Transverse colon (tissue), 4 donors: Measurements from ENCODE around the gene HOXA3. TPM values are rescaled to one million over a fixed set of nuclear protein-coding genes. Genes with fewer than 3 reads are reported as not detected.

Experiments
- DNase-seq: peaks from one replicate; pipeline ENCODE4 v3.0.0-alpha.2; 2019
- H3K27ac ChIP-seq, 4 donors: fragments of 200-600 bp; sonication (generic); 2 replicates each; pipeline ENCODE4 v1.5.1; 2016 to 2018; ENCODE audit warnings: inconsistent platforms in 4 of 4
- H3K27me3 ChIP-seq: fragments of 200-600 bp; sonication (generic); 2 replicates; pipeline ENCODE4 v1.5.1; 2017; ENCODE audit warnings: inconsistent platforms
- H3K36me3 ChIP-seq, 4 donors: fragments of 200-600 bp; sonication (generic); 2 replicates each; pipeline ENCODE4 v1.5.1; 2017 to 2019; ENCODE audit warnings: inconsistent platforms in 4 of 4
- H3K4me1 ChIP-seq, 4 donors: fragments of 200-600 bp; sonication (generic); 2 replicates each; pipeline ENCODE4 v1.5.1; 2017 to 2020; ENCODE audit warnings: inconsistent platforms in 4 of 4
- H3K4me3 ChIP-seq, 4 donors: fragments of 200-600 bp; sonication (generic); 1 replicate in 1 of 4; 2 replicates in 3 of 4; pipeline versions ENCODE4 v1.5.1 to v1.6.1; 2017 to 2019; ENCODE audit warnings: inconsistent platforms in 4 of 4
- H3K9me3 ChIP-seq, 2 donors: fragments of 200-600 bp; sonication (generic); 2 replicates each; pipeline ENCODE4 v1.5.1; 2017 to 2019; ENCODE audit warnings: inconsistent platforms in 2 of 2
- CTCF ChIP-seq, 5 experiments: fragments of 200-600 bp in 3 of 5; fragments of 450-650 bp in 2 of 5; sonication (generic) in 3 of 5; IDR thresholded peaks; 1 replicate in 2 of 5; 2 replicates in 3 of 5; pipeline ENCODE4 v1.5.1; 2016 to 2017; ENCODE audit warnings: antibody characterized with exemption in 5 of 5, inconsistent platforms in 3 of 5, mild to moderate bottlenecking in 2 of 5, moderate library complexity in 1 of 5
- EP300 ChIP-seq: sonication (generic); formaldehyde crosslinking; IDR thresholded peaks from one replicate; pipeline ENCODE4 v1.6.1; 2017; ENCODE audit warnings: antibody characterized with exemption, low read depth
- POLR2A ChIP-seq: fragments of 450-650 bp; IDR thresholded peaks from one replicate; pipeline ENCODE4 v1.6.1; 2016; ENCODE audit warnings: antibody characterized with exemption, mild to moderate bottlenecking, moderate library complexity
- POLR2AphosphoS5 ChIP-seq, 3 donors: sonication (generic); formaldehyde crosslinking; IDR thresholded peaks; one replicate each; pipeline ENCODE4 v1.6.1; 2016; ENCODE audit warnings: antibody characterized with exemption in 3 of 3
- WGBS, 2 donors: methylation state at CpG; one replicate each; pipeline ENCODE4 v1.1.5; 2018; ENCODE audit warnings: low coverage in 1 of 2; 5-methylcytosine and 5-hydroxymethylcytosine counted together
- in situ Hi-C, 4 donors: fragments of 200-750 bp; cut with MboI; loops; one replicate each; pipeline versions ENCODE4 v1.15.0 to v1.15.1; 2017; ENCODE audit warnings: low sequenced_read_pairs in 3 of 4, low pct_ligation_motif_present in 1 of 4, low pct_unique_long_range_greater_than_20kb in 1 of 4
- intact Hi-C: fragments of 100-400 bp; cut with DNase I; formaldehyde crosslinking; loops from one replicate; pipeline ENCODE4 v1.15.1; 2023; ENCODE audit warnings: low total_unique reads
- total RNA-seq, 4 donors: library from RNA; depleted of rRNA; stranded (reverse); fragments of >200 nt; gene quantifications; one replicate each; pipeline ENCODE4 v1.1.0, GENCODE V29; 2016

The HOXA3 gene
- total RNA-seq, 4 donors from 2014 or later = 14.1 to 27.3 (median 15.7) TPM

DNA sequence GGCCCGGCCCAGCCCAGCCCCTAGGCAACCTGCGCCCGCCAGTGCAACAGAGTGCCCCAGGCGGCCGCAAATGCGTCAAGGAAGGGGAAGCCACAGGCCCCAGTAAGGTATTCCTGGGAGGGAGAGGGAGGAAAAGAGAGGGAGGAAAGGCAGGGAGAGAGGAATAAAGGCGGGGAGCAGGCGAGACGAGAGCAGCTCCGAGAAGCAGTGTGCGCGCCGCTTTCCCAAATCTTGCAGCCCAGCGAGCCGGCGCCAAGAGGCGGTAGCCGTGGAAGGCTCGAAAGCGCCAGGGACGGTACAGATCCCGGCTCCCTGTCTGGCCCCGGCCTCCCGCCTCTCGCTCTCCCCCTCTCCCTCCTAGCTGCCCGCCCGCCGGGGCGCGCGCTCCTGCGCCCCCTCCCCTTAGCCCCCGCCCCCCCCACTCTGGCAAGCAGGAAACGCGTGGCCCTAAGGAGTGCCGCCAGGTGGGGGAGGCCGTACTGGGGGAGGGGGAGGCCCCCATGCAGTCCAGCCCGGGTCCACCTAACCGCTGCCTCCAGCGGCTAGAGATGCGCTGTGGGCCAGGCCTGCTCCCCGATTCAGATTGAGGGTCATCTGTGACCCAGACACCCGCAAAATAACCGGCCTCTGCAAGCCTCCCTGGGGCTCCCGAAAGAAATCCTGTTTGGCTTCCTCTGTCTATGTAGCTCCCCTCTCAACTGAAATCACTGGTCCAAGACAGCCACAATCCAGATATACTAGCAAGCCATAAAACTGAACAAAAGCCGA lies 17.5 kb upstream of the HOXA3 start:
- WGBS, 2 donors = 0 to 14% methylated on average over 1 to 44 of the region's 46 CpGs
- no peaks in the 10 kb centered on the region for H3K9me3 ChIP-seq
- H3K4me1 ChIP-seq = peaks cover 0 to 37% (median 16%) of the 10 kb centered on the region in 4 donors
- in situ Hi-C loops = loop anchor here in 3 of 4 donors (25.0 kb wide), 3 partner anchors 808 to 1308 kb away; no protein-coding TSS in a partner anchor
- intact Hi-C loops = loop anchor here (10.0 kb wide), 1 partner anchor 1315 kb away; no protein-coding TSS in a partner anchor
- H3K27ac ChIP-seq = peak overlapping the region; percentile 95 to 99 (median 98)
- peaks cover 62% of the 10 kb centered on the region for H3K27me3 ChIP-seq
- no peaks in the 10 kb centered on the region for H3K36me3 ChIP-seq
- peak; percentile 28 for DNase-seq
- TF ChIP-seq EP300 (no peak), CTCF (IDR thresholded peaks at IDR 0.05) (no peak), POLR2AphosphoS5 (IDR thresholded peaks at IDR 0.05) (peak in 2 of 3 donors; percentile 28 to 48), POLR2A (peak; percentile 34)
- H3K4me3 ChIP-seq = peak overlapping the region; percentile 58 to 69 (median 64)

DNA sequence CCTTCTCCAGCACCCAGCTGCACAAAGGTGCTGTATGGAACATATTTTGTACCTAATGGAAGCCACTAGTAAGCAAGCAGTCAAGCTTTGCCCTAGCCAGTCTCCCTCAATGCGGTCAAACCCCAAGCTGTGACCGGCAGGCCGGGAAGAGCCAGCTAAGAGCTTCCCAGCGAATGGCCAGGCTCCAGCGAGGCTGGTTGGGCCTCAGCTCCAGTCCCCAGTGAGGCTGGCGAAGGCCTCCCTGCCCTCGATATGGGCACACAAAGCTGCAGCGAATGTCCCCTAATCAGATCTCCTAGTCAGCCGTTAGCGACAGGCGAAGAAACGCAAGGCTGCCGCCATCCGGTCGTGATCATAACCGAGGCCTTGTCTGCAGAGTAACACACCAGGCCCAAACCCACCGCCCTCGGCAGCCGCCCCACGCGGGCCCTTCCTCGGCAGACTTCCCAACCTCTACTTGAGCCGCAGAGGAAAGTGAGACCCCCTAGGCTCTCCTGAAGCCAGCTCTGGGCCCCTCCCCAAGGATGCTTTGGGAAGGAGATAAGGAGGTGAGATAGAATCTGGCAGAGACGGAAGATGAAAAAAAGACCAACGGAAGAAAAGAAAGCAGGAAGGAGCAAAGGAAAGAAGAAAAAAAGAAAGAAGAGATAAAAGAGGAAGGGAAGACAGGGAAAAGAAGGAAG lies 16.0 kb upstream of the HOXA3 start:
- TF ChIP-seq EP300 = no peak
- TF ChIP-seq POLR2A = no peak
- TF ChIP-seq POLR2AphosphoS5 (IDR thresholded peaks at IDR 0.05) = peak; percentile 9 to 67 (median 40)
- TF ChIP-seq CTCF (IDR thresholded peaks at IDR 0.05) = no peak
- peaks cover 0 to 30% (median 12%) of the 10 kb centered on the region in 4 donors for H3K4me1 ChIP-seq
- no peaks in the 10 kb centered on the region for H3K9me3 ChIP-seq
- no peak for DNase-seq
- no peaks in the 10 kb centered on the region for H3K36me3 ChIP-seq
- H3K4me3 ChIP-seq = peak overlapping the region; percentile 11 to 67 (median 60)
- peaks cover 49% of the 10 kb centered on the region for H3K27me3 ChIP-seq
- intact Hi-C loops (loop anchor here (10.0 kb wide), 1 partner anchor 1314 kb away; no protein-coding TSS in a partner anchor), in situ Hi-C loops (loop anchor here in 3 of 4 donors (25.0 kb wide), 3 partner anchors 806 to 1306 kb away; no protein-coding TSS in a partner anchor)
- H3K27ac ChIP-seq = peak overlapping the region; percentile 95 to 99 (median 98)
- WGBS, 2 donors = 11 to 17% methylated on average over 2 to 25 of the region's 25 CpGs

- peaks cover 44% of the 10 kb centered on the region for H3K27me3 ChIP-seq
- 3 to 14% methylated on average over 4 of the region's 4 CpGs for WGBS, 2 donors
- H3K4me3 ChIP-seq = peak overlapping the region; percentile 3 to 67 (median 60)
- H3K27ac ChIP-seq = peak overlapping the region; percentile 95 to 99 (median 98)
- in situ Hi-C loops = loop anchor here in 3 of 4 donors (25.0 kb wide), 3 partner anchors 806 to 1306 kb away; no protein-coding TSS in a partner anchor
- H3K36me3 ChIP-seq = no peaks in the 10 kb centered on the region
- peaks cover 0 to 29% (median 13%) of the 10 kb centered on the region in 4 donors for H3K4me1 ChIP-seq
- DNase-seq = no peak
- TF ChIP-seq CTCF (IDR thresholded peaks at IDR 0.05) (no peak), EP300 (no peak), POLR2A (no peak), POLR2AphosphoS5 (IDR thresholded peaks at IDR 0.05) (no peak)
- intact Hi-C loops = loop anchor here (10.0 kb wide), 1 partner anchor 1313 kb away; no protein-coding TSS in a partner anchor
- no peaks in the 10 kb centered on the region for H3K9me3 ChIP-seq
These were observed 15.5 kb upstream of the HOXA3 start for GRCh38 chr7:27167916-27168264.
